Measurements from ENCODE around the gene SNAPC1. TPM values are rescaled to one million over a fixed set of nuclear protein-coding genes. Genes with fewer than 3 reads are reported as not detected.

SNAPC1 gene
- total RNA-seq, 1 donor from 2014 or later: 6.2 TPM

- H3K4me1 ChIP-seq: peaks cover 9% of the 10 kb centered on the region
- ATAC-seq (no peak), DNase-seq (no peak)
- H3K27ac ChIP-seq: no peak overlapping the region
- H3K27me3 ChIP-seq: no peaks in the 10 kb centered on the region
- H3K36me3 ChIP-seq: peaks cover 23% of the 10 kb centered on the region
- intact Hi-C loops (cut with DNase I): no loop called here
- no peaks in the 10 kb centered on the region for H3K9me3 ChIP-seq
- TF ChIP-seq CTCF (IDR thresholded peaks at IDR 0.05): no peak
- no peak overlapping the region for H3K4me3 ChIP-seq
These were observed 3.2 kb downstream of the SNAPC1 start for GRCh38 chr14:61765225-61765943.

DNA sequence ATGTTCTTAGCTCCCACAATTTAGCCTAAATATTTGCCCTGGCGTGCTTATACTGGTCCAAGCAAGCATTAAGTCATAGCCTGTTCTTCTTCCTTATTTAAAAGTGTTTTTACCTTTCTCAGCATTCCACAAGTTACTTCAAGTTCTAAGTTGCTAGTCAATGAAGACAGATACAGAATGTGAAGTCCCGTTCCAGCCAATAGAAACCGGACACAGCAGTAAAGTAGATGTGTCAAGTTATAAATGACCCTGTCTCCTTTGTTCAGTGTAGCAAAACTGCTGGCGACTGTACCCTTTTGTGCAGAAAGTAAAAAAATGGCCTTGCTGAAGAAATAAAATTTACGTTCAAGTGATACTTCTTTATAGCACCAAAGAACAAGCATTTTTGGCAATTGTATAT lies 3.9 kb downstream of the SNAPC1 start:
- H3K4me3 ChIP-seq: no peak overlapping the region
- H3K4me1 ChIP-seq: peaks cover 9% of the 10 kb centered on the region
- no peak overlapping the region for H3K27ac ChIP-seq
- peaks cover 30% of the 10 kb centered on the region for H3K36me3 ChIP-seq
- no peaks in the 10 kb centered on the region for H3K27me3 ChIP-seq
- no peaks in the 10 kb centered on the region for H3K9me3 ChIP-seq
- DNase-seq: no peak
- intact Hi-C loops (cut with DNase I): no loop called here
- TF ChIP-seq CTCF (IDR thresholded peaks at IDR 0.05): no peak
- ATAC-seq: no peak

DNA sequence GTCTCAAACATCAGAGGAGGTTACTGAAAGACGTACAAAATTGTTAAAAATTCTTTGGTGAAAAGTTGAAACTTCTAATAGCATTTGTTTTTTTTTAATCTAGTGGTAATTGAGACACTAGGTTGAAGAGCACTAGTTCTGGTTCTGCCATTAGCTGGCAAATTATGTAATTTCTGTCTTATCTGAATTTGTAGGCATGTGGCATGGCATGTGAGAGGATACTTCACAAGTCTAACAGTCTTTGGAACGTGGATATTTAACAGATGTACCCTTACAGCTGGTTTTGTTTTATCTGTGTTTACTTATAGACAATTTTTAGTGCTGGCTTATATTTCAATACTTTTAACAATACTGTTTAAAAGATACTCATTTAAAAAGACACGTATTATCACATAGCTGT lies 6.0 kb downstream of the SNAPC1 start:
- Histone ChIP-seq H3K4me3 (no peak overlapping the region), H3K9me3 (no peaks in the 10 kb centered on the region), H3K4me1 (peaks cover 9% of the 10 kb centered on the region), H3K27ac (no peak overlapping the region), H3K36me3 (peaks cover 46% of the 10 kb centered on the region), H3K27me3 (no peaks in the 10 kb centered on the region)
- intact Hi-C loops (cut with DNase I): no loop called here
- no peak for TF ChIP-seq CTCF (IDR thresholded peaks at IDR 0.05)
- ATAC-seq: no peak
- DNase-seq: no peak

GRCh38 chr14:61769893-61770292 lies 7.7 kb downstream of the SNAPC1 start:
- Histone ChIP-seq H3K36me3 (peaks cover 58% of the 10 kb centered on the region), H3K9me3 (no peaks in the 10 kb centered on the region), H3K4me1 (peaks cover 9% of the 10 kb centered on the region), H3K27ac (no peak overlapping the region), H3K4me3 (no peak overlapping the region), H3K27me3 (no peaks in the 10 kb centered on the region)
- TF ChIP-seq CTCF (IDR thresholded peaks at IDR 0.05): no peak
- ATAC-seq: no peak
- intact Hi-C loops (cut with DNase I): no loop called here
- no peak for DNase-seq

GRCh38 chr14:61774861-61775260 lies 12.6 kb downstream of the SNAPC1 start:
- TF ChIP-seq CTCF (IDR thresholded peaks at IDR 0.05): no peak
- no peak for DNase-seq
- Histone ChIP-seq H3K27ac (no peak overlapping the region), H3K36me3 (peaks cover 75% of the 10 kb centered on the region), H3K4me1 (no peaks in the 10 kb centered on the region), H3K9me3 (no peaks in the 10 kb centered on the region), H3K27me3 (no peaks in the 10 kb centered on the region), H3K4me3 (no peak overlapping the region)
- ATAC-seq: no peak
- intact Hi-C loops (cut with DNase I): no loop called here

GRCh38 chr14:61780125-61780524 lies 17.9 kb downstream of the SNAPC1 start:
- no peak overlapping the region for H3K4me3 ChIP-seq
- intact Hi-C loops (cut with DNase I): no loop called here
- H3K27me3 ChIP-seq: no peaks in the 10 kb centered on the region
- H3K4me1 ChIP-seq: no peaks in the 10 kb centered on the region
- H3K36me3 ChIP-seq: peaks cover 85% of the 10 kb centered on the region
- H3K27ac ChIP-seq: no peak overlapping the region
- no peak for TF ChIP-seq CTCF (IDR thresholded peaks at IDR 0.05)
- DNase-seq (no peak), ATAC-seq (no peak)
- no peaks in the 10 kb centered on the region for H3K9me3 ChIP-seq

All from upper lobe of right lung (tissue), 1 donor.